Islet of Langerhans (tissue), 1 donor: Measurements from ENCODE around the gene TMEM150A.
"Not testable (repeated sequence)": the region's sequence is repeated elsewhere in the genome, so short reads cannot be mapped to it uniquely, and the experiment has no call there.

ENCODE experiments used
- FAIRE-seq: peaks from one replicate; lab custom pipeline; 2011; peaks lifted over from hg19 to GRCh38; lab: Jason Lieb, UNC

Gene TMEM150A

GRCh38 chr2:85564144-85564563 is 38.3 kb downstream of the TMEM150A start:
- no peak for FAIRE-seq

- no peak for FAIRE-seq
Observed at GRCh38 chr2:85561280-85562212, 41.0 kb downstream of the TMEM150A start, which contains the start of gene GGCX. Gene GGCX (minus strand): TSS chr2:85561493. CDS start chr2:85561428, 65 bp downstream.

GRCh38 chr2:85560812-85561279 is 41.7 kb downstream of the TMEM150A start:
- FAIRE-seq: no peak

- FAIRE-seq: not testable (repeated sequence)
Observed at GRCh38 chr2:85560403-85560726, 42.1 kb downstream of the TMEM150A start.

GRCh38 chr2:85558160-85558559 is 44.3 kb downstream of the TMEM150A start:
- no peak for FAIRE-seq

GRCh38 chr2:85557130-85557529 is 45.4 kb downstream of the TMEM150A start:
- no peak for FAIRE-seq

- no peak for FAIRE-seq
Observed at GRCh38 chr2:85554980-85555612, 47.4 kb downstream of the TMEM150A start.

GRCh38 chr2:85553184-85553583 is 49.3 kb downstream of the TMEM150A start:
- FAIRE-seq: no peak

- FAIRE-seq: peak; percentile 81
Observed at GRCh38 chr2:85551698-85552678, 50.5 kb downstream of the TMEM150A start.

GRCh38 chr2:85550486-85550885 is 52.0 kb downstream of the TMEM150A start:
- no peak for FAIRE-seq

- no peak for FAIRE-seq
Observed at GRCh38 chr2:85549826-85550225, 52.7 kb downstream of the TMEM150A start.

GRCh38 chr2:85549095-85549494 is 53.4 kb downstream of the TMEM150A start:
- FAIRE-seq: no peak

GRCh38 chr2:85548608-85548900 is 53.9 kb downstream of the TMEM150A start:
- FAIRE-seq: no peak
